A549 treated with GW870086 at 1 μM for 4 hours (cell line): ENCODE measurements around the gene TMEM167B. TPM values are rescaled to one million over a fixed set of nuclear protein-coding genes. Genes with fewer than 3 reads are reported as not detected.

Experiments
- total RNA-seq: library from RNA; stranded (reverse); fragments of 200-300 nt; extraction: Qiagen RNA extraction; gene quantifications from 5 replicates; pipeline ENCODE4 v1.2.3, GENCODE V29; 2022; ENCODE audit warnings: low read depth

The TMEM167B gene
- 8.2 to 10.2 TPM (median 9.7 TPM) in 5 replicates for total RNA-seq

GRCh38 chr1:109090196-109091077 is at the start of gene TMEM167B:
Gene TMEM167B (plus strand): TSS chr1:109090764. CDS start chr1:109090873, 109 bp downstream.

GRCh38 chr1:109041621-109042468 is 48.7 kb upstream of the TMEM167B start, which contains the start of gene WDR47:
Gene WDR47 (minus strand): TSS chr1:109042102. CDS start chr1:109023512, 18,590 bp downstream.

GRCh38 chr1:109075531-109076490 is 14.8 kb upstream of the TMEM167B start, which contains the start of gene TAF13:
Gene TAF13 (minus strand): TSS chr1:109076003. CDS start chr1:109075947, 56 bp downstream.

GRCh38 chr1:109113590-109114341 is 23.2 kb downstream of the TMEM167B start, which contains the start of gene ELAPOR1:
Gene ELAPOR1 (plus strand): TSS chr1:109114115. CDS start chr1:109114184, 69 bp downstream.

Other genes with a start within 250 kb of the TMEM167B start
- 1.1 to 1.5 TPM (median 1.3 TPM) in 5 replicates for gene AKNAD1, start 233.7 kb upstream of the TMEM167B start, total RNA-seq
- 19.3 to 24.5 TPM (median 21.6 TPM) in 5 replicates for gene GPSM2, start 213.8 kb upstream of the TMEM167B start, total RNA-seq
- gene CLCC1, start 127.3 kb upstream of the TMEM167B start, total RNA-seq = 16.1 to 18.6 TPM (median 17.3 TPM) in 5 replicates
- 6.0 to 8.8 TPM (median 8.2 TPM) in 5 replicates for gene WDR47, start 48.7 kb upstream of the TMEM167B start, total RNA-seq
- 23.8 to 37.0 TPM (median 29.2 TPM) in 5 replicates for gene TAF13, start 14.8 kb upstream of the TMEM167B start, total RNA-seq
- 0.38 to 1.1 TPM (median 0.44 TPM) in 5 replicates for gene ELAPOR1, start 23.4 kb downstream of the TMEM167B start, total RNA-seq
- gene SARS1, start 123.2 kb downstream of the TMEM167B start, total RNA-seq = 87.7 to 101 TPM (median 89.8 TPM) in 5 replicates
- 3.5 to 5.1 TPM (median 4.8 TPM) in 5 replicates for gene CELSR2, start 158.8 kb downstream of the TMEM167B start, total RNA-seq
- gene PSRC1, start 192.4 kb downstream of the TMEM167B start, total RNA-seq = 17.8 to 25.7 TPM (median 23.8 TPM) in 5 replicates
- not detected in 5 replicates for gene MYBPHL, start 216.2 kb downstream of the TMEM167B start, total RNA-seq